Psoas muscle (tissue), 8 donors: Measurements from ENCODE around the gene CABLES1. TPM values are rescaled to one million over a fixed set of nuclear protein-coding genes. Genes with fewer than 3 reads are reported as not detected.

Experiments used
- ATAC-seq, 4 donors: fragments of 200-7000 bp; cut with Tn5 transposase; one replicate each; pipeline ENCODE4 v1.9.1; 2020; ENCODE audit warnings: moderate library complexity in 3 of 4, mild to moderate bottlenecking in 2 of 4
- DNase-seq, 2 donors: peaks; one replicate each; pipeline ENCODE4 v3.0.0-alpha.2; 2020
- H3K27ac ChIP-seq: fragments of 200-600 bp; one replicate; pipeline ENCODE4 v1.8.0; 2022
- H3K27me3 ChIP-seq, 3 donors: fragments of 200-600 bp in 1 of 3; one replicate each; pipeline versions ENCODE4 v1.6.1 to v1.8.0; 2013 to 2022; ENCODE audit warnings: low read length in 2 of 3, mild to moderate bottlenecking in 2 of 3, moderate library complexity in 1 of 3; ENCODE audit not compliant: insufficient read depth in 3 of 3
- H3K36me3 ChIP-seq, 2 donors: fragments of 200-600 bp in 1 of 2; one replicate each; pipeline versions ENCODE4 v1.6.1 to v1.8.0; 2013 to 2022; ENCODE audit warnings: low read depth in 1 of 2, mild to moderate bottlenecking in 1 of 2, moderate library complexity in 1 of 2; ENCODE audit not compliant: insufficient read depth in 1 of 2
- H3K4me1 ChIP-seq: fragments of 200-600 bp; one replicate; pipeline ENCODE4 v1.8.0; 2022
- H3K4me3 ChIP-seq: fragments of 200-600 bp; one replicate; pipeline ENCODE4 v1.8.0; 2022; ENCODE audit warnings: mild to moderate bottlenecking
- H3K9me3 ChIP-seq: fragments of 200-600 bp; one replicate; pipeline ENCODE4 v1.8.0; 2022
- CTCF ChIP-seq: fragments of 200-600 bp; IDR thresholded peaks from one replicate; pipeline ENCODE4 v1.8.0; 2022; ENCODE audit warnings: antibody characterized with exemption
- WGBS, 3 donors: extraction: QIAGEN DNeasy Blood & Tissue Kit; methylation state at CpG; one replicate each; pipeline versions ENCODE4 v1.1.6 to v1.1.7; 2013; 5-methylcytosine and 5-hydroxymethylcytosine counted together
- intact Hi-C, 2 donors: fragments of 100-400 bp; cut with DNase I; formaldehyde crosslinking; loops; one replicate each; pipeline versions ENCODE4 v1.11.0 to v1.14.2; 2022
- polyA plus RNA-seq, 3 donors: library from polyadenylated mRNA; stranded (reverse); fragments of 200-250 nt; gene quantifications; one replicate each; pipeline ENCODE4 v1.2.3, GENCODE V29; 2013
- total RNA-seq, 4 donors: library from RNA; stranded (reverse); fragmentation: NEBNext Ultra II Directional in 2 of 4; extraction: Animal tissue kit (Norgen Biotek cat#: 25700) in 2 of 4; gene quantifications; one replicate each; pipeline versions ENCODE4 v1.2.1 to v1.2.4, GENCODE V29; 2021 to 2023
- donor health status: healthy with polysubstance abuse.
- donor health status: DM: no; HTN: no; CAD: no; lungs with moderate emphysema.
- donor health status: Bipolar disorder and iron deficiency.
- donor health status: healthy.
- donor health status: DM: yes; HTN: yes; CAD: no.
- donor health status: DM: no; HTN: no; CAD: no.
- donor health status: DM: no; HTN: no; CAD: no.
- donor health status: DM: yes; HTN: yes; CAD: no.

The CABLES1 gene
- total and polyA plus RNA-seq, 7 donors = 0.42 to 1.5 (median 0.98) TPM

- WGBS, 3 donors = 88 to 94% (median 90%) methylated on average over 9 to 10 of the region's 10 CpGs
- H3K9me3 ChIP-seq = no peaks in the 10 kb centered on the region
- H3K36me3 ChIP-seq = no peaks in the 10 kb centered on the region
- H3K4me1 ChIP-seq = no peaks in the 10 kb centered on the region
- no peak overlapping the region for H3K27ac ChIP-seq
- intact Hi-C loops = no loop called here
- TF ChIP-seq CTCF = no peak
- H3K27me3 ChIP-seq = peaks cover 0 to 5% (median 1%) of the 10 kb centered on the region in 3 donors
- H3K4me3 ChIP-seq = no peak overlapping the region
- ATAC-seq = no peak
- DNase-seq = no peak
These were observed 69.4 kb downstream of the CABLES1 start for GRCh38 chr18:23204589-23205235.

- peaks cover 0 to 5% (median under 1%) of the 10 kb centered on the region in 3 donors for H3K27me3 ChIP-seq
- H3K27ac ChIP-seq = no peak overlapping the region
- no peaks in the 10 kb centered on the region for H3K9me3 ChIP-seq
- H3K36me3 ChIP-seq = no peaks in the 10 kb centered on the region
- DNase-seq (no peak), ATAC-seq (no peak)
- WGBS, 3 donors = 81 to 87% (median 85%) methylated on average over 9 of the region's 9 CpGs
- H3K4me3 ChIP-seq = no peak overlapping the region
- H3K4me1 ChIP-seq = no peaks in the 10 kb centered on the region
- intact Hi-C loops = no loop called here
- TF ChIP-seq CTCF = no peak
These were observed 70.7 kb downstream of the CABLES1 start for GRCh38 chr18:23205980-23206379.

GRCh38 chr18:23207191-23207955, 72.1 kb downstream of the CABLES1 start:
- Histone ChIP-seq H3K4me3 (no peak overlapping the region), H3K27ac (no peak overlapping the region), H3K36me3 (no peaks in the 10 kb centered on the region), H3K27me3 (no peaks in the 10 kb centered on the region), H3K9me3 (no peaks in the 10 kb centered on the region), H3K4me1 (no peaks in the 10 kb centered on the region)
- WGBS, 3 donors = 90 to 95% (median 91%) methylated on average over 9 of the region's 9 CpGs
- TF ChIP-seq CTCF = no peak
- intact Hi-C loops = no loop called here
- ATAC-seq = no peak
- DNase-seq = no peak

- TF ChIP-seq CTCF = no peak
- no peaks in the 10 kb centered on the region for H3K27me3 ChIP-seq
- intact Hi-C loops = no loop called here
- H3K9me3 ChIP-seq = no peaks in the 10 kb centered on the region
- H3K27ac ChIP-seq = no peak overlapping the region
- ATAC-seq (no peak), DNase-seq (no peak)
- H3K4me1 ChIP-seq = no peaks in the 10 kb centered on the region
- 95 to 98% (median 97%) methylated on average over 6 of the region's 6 CpGs for WGBS, 3 donors
- no peaks in the 10 kb centered on the region for H3K36me3 ChIP-seq
- H3K4me3 ChIP-seq = no peak overlapping the region
These were observed 72.7 kb downstream of the CABLES1 start for GRCh38 chr18:23207994-23208393.
